B cell (primary cell): ENCODE measurements around the gene SAMD4A. TPM values are rescaled to one million over a fixed set of nuclear protein-coding genes. Genes with fewer than 3 reads are reported as not detected.

Experiments used
- ATAC-seq: fragments of 200-7000 bp; cut with Tn5 transposase; one replicate; pipeline ENCODE4 v1.10.0; 2021; ENCODE audit warnings: low read depth, mild to moderate bottlenecking, moderate number of reproducible peaks, moderate library complexity
- CTCF ChIA-PET: fragments of 350-600 bp; sonication (Branson Sonifier 250); formaldehyde crosslinking; loops from one replicate; lab custom pipeline; 2021; ENCODE audit warnings: antibody characterized with exemption, inconsistent platforms; lab: Charles Lee
- POLR2A ChIA-PET: fragments of 350-600 bp; sonication (Branson Sonifier 250); formaldehyde crosslinking; loops from one replicate; lab custom pipeline; 2021; ENCODE audit warnings: antibody characterized with exemption; lab: Charles Lee
- DNase-seq: peaks from one replicate; pipeline ENCODE4 v3.0.0; 2013
- H2AFZ ChIP-seq: 2 replicates; pipeline ENCODE4 v1.6.1; 2012; ENCODE audit warnings: mild to moderate bottlenecking, low read depth, low read length; ENCODE audit not compliant: insufficient read depth, poor library complexity, severe bottlenecking
- H3K27ac ChIP-seq, 2 donors: 1 replicate in 1 of 2; 2 replicates in 1 of 2; pipeline ENCODE4 v1.5.1; 2012 to 2013; ENCODE audit warnings: low read length in 2 of 2, mild to moderate bottlenecking in 2 of 2, moderate library complexity in 1 of 2
- H3K27me3 ChIP-seq, 4 experiments: fragments of 200-600 bp in 1 of 4; sonication (generic) in 1 of 4; replicated peaks in 1 of 4; 1 replicate in 2 of 4; 2 replicates in 2 of 4; pipeline versions ENCODE4 v1.6.1 to v1.7.0; 2013 to 2016; ENCODE audit warnings: low read length in 3 of 4, mild to moderate bottlenecking in 2 of 4, mixed read lengths in 1 of 4, moderate library complexity in 1 of 4; ENCODE audit not compliant: insufficient read depth in 4 of 4, control insufficient read depth in 3 of 4; ENCODE audit errors: control extremely low read depth in 1 of 4
- H3K36me3 ChIP-seq, 2 experiments: replicated peaks in 1 of 2; 1 replicate in 1 of 2; 2 replicates in 1 of 2; pipeline versions ENCODE4 v1.6.1 to v1.7.1; 2013; ENCODE audit warnings: low read length in 1 of 2; ENCODE audit not compliant: insufficient read depth in 2 of 2, control insufficient read depth in 1 of 2; ENCODE audit errors: control extremely low read depth in 1 of 2, extremely low read depth in 1 of 2
- H3K4me1 ChIP-seq, 2 donors: fragments of 200-600 bp in 1 of 2; sonication (generic) in 1 of 2; 1 replicate in 1 of 2; 2 replicates in 1 of 2; pipeline versions ENCODE4 v1.5.1 to v1.6.1; 2013 to 2017; ENCODE audit warnings: low read length in 2 of 2; ENCODE audit not compliant: control insufficient read depth in 2 of 2, insufficient read depth in 2 of 2
- H3K4me2 ChIP-seq: replicated peaks from 2 replicates; pipeline ENCODE3; 2012; ENCODE audit warnings: mild to moderate bottlenecking, low read depth, low read length; ENCODE audit not compliant: poor library complexity, severe bottlenecking
- H3K4me3 ChIP-seq, 5 experiments: fragments of 200-600 bp in 1 of 5; sonication (generic) in 1 of 5; 1 replicate in 3 of 5; 2 replicates in 2 of 5; pipeline versions ENCODE4 v1.5.1 to v1.7.0; 2011 to 2016; ENCODE audit warnings: low read length in 4 of 5, mild to moderate bottlenecking in 4 of 5, low read depth in 2 of 5, control low read depth in 1 of 5, moderate library complexity in 1 of 5; ENCODE audit not compliant: insufficient read depth in 1 of 5; ENCODE audit errors: control extremely low read depth in 1 of 5, extremely low read depth in 1 of 5
- H3K79me2 ChIP-seq: fragments of 200-600 bp; sonication (generic); one replicate; pipeline ENCODE4 v1.6.0; 2016; ENCODE audit warnings: low read length; ENCODE audit not compliant: control insufficient read depth, insufficient read depth
- H3K9ac ChIP-seq: fragments of 200-600 bp; sonication (generic); 2 replicates; pipeline ENCODE4 v1.6.1; 2017; ENCODE audit warnings: mild to moderate bottlenecking, low read length, moderate library complexity
- H3K9me3 ChIP-seq, 3 donors: one replicate each; pipeline versions ENCODE4 v1.6.1 to v1.7.1; 2013; ENCODE audit warnings: low read length in 2 of 3; ENCODE audit not compliant: control insufficient read depth in 2 of 3, insufficient read depth in 1 of 3; ENCODE audit errors: control extremely low read depth in 1 of 3
- H4K20me1 ChIP-seq: 2 replicates; pipeline ENCODE4 v1.6.0; 2012; ENCODE audit warnings: mild to moderate bottlenecking, low read length; ENCODE audit not compliant: insufficient read depth, control insufficient read depth, poor library complexity, severe bottlenecking
- H3K27ac Mint-ChIP-seq: one replicate; pipeline ENCODE4 v1.8.0; 2021; ENCODE audit warnings: mixed read lengths
- H3K27me3 Mint-ChIP-seq: one replicate; pipeline ENCODE4 v1.8.0; 2021; ENCODE audit warnings: mixed read lengths
- H3K4me1 Mint-ChIP-seq: one replicate; pipeline ENCODE4 v1.8.0; 2021; ENCODE audit warnings: mixed read lengths
- H3K4me3 Mint-ChIP-seq: one replicate; pipeline ENCODE4 v1.8.0; 2021; ENCODE audit warnings: mixed read lengths
- H3K9me3 Mint-ChIP-seq: one replicate; pipeline ENCODE4 v1.8.0; 2022; ENCODE audit warnings: mixed read lengths; ENCODE audit not compliant: insufficient read depth
- CTCF ChIP-seq: fragments of 200-600 bp; IDR thresholded peaks from one replicate; pipeline ENCODE4 v1.8.0; 2022; ENCODE audit warnings: antibody characterized with exemption, mild to moderate bottlenecking
- EZH2 ChIP-seq: IDR thresholded peaks from 2 replicates; pipeline ENCODE4 v1.6.1; 2012; ENCODE audit warnings: borderline replicate concordance, low read depth, mild to moderate bottlenecking, moderate library complexity, low read length; ENCODE audit not compliant: insufficient read depth, poor library complexity, severe bottlenecking
- WGBS: methylation state at CpG from one replicate; pipeline ENCODE4 v1.1.5; 2013; ENCODE audit warnings: missing lambda C conversion rate; ENCODE audit not compliant: insufficient coverage; 5-methylcytosine and 5-hydroxymethylcytosine counted together
- intact Hi-C: fragments of 100-400 bp; cut with micrococcal nuclease; formaldehyde crosslinking; loops from one replicate; pipeline ENCODE4 v1.10.0; 2022
- polyA plus RNA-seq: library from polyadenylated mRNA; depleted of rRNA; stranded (reverse); fragments of >200 nt; gene quantifications from 2 replicates; pipeline ENCODE4 v1.2.3, GENCODE V29; 2012
- total RNA-seq, 2 donors: library from RNA; stranded (reverse); fragments of 120-200 nt in 1 of 2; gene quantifications; 1 replicate in 1 of 2; 2 replicates in 1 of 2; pipeline versions ENCODE4 v1.2.3 to v1.2.4, GENCODE V29; 2013 to 2022

SAMD4A gene
- total and polyA plus RNA-seq, 2 donors (not counting 1 experiment from before 2014, with no cell fraction given), result 5.7 to 13.7 TPM

GRCh38 chr14:54708161-54708560, 141.2 kb downstream of the SAMD4A start:
- DNase-seq (no peak), ATAC-seq (no peak)
- POLR2A ChIA-PET, result no interaction called here
- CTCF ChIA-PET, result interaction anchor here (1.0 kb wide), 1 partner anchor 11 kb away, joined by 3 read pairs; no protein-coding TSS in a partner anchor
- peaks cover 40 to 59% of the 10 kb centered on the region in 2 donors for H3K4me1 ChIP-seq
- H3K4me3 ChIP-seq, result no peak overlapping the region
- TF ChIP-seq EZH2, result no peak
- TF ChIP-seq CTCF, result no peak
- H3K9ac ChIP-seq, result no peak overlapping the region
- H2AFZ ChIP-seq, result no peak overlapping the region
- no peak overlapping the region for H3K27ac Mint-ChIP-seq
- no peaks in the 10 kb centered on the region for H3K9me3 Mint-ChIP-seq
- no peaks in the 10 kb centered on the region for H3K9me3 ChIP-seq
- intact Hi-C loops, result no loop called here
- no peak overlapping the region for H3K4me3 Mint-ChIP-seq
- no peaks in the 10 kb centered on the region for H3K27me3 ChIP-seq
- WGBS, result 100% methylated on average over 2 of the region's 2 CpGs
- H3K36me3 ChIP-seq, result no peaks in the 10 kb centered on the region
- H3K4me2 ChIP-seq, result peak overlapping the region; percentile 59
- no peaks in the 10 kb centered on the region for H4K20me1 ChIP-seq
- no peaks in the 10 kb centered on the region for H3K27me3 Mint-ChIP-seq
- H3K79me2 ChIP-seq, result peaks cover 22% of the 10 kb centered on the region
- peaks cover 26% of the 10 kb centered on the region for H3K4me1 Mint-ChIP-seq
- H3K27ac ChIP-seq, result no peak overlapping the region

- Histone ChIP-seq H3K4me3 (no peak overlapping the region), H3K4me2 (peak overlapping the region; percentile 59), H3K27ac (peak overlapping the region in 1 of 2 donors; percentile 2), H3K79me2 (peaks cover 25% of the 10 kb centered on the region), H3K4me1 (peaks cover 43 to 64% of the 10 kb centered on the region in 2 donors), H3K9me3 (no peaks in the 10 kb centered on the region), H2AFZ (peak overlapping the region; percentile 10), H3K36me3 (no peaks in the 10 kb centered on the region), H3K9ac (no peak overlapping the region), H4K20me1 (no peaks in the 10 kb centered on the region), H3K27me3 (no peaks in the 10 kb centered on the region)
- WGBS, result no CpG with 5 or more reads among the region's 5 CpGs
- ChIA-PET CTCF (interaction anchor here (0.7 to 1.0 kb wide), 2 partner anchors 10 to 18 kb away, joined by 3 to 5 read pairs; no protein-coding TSS in a partner anchor), POLR2A (no interaction called here)
- TF ChIP-seq EZH2 (no peak), CTCF (no peak)
- H3K4me1 Mint-ChIP-seq, result peaks cover 29% of the 10 kb centered on the region
- H3K27me3 Mint-ChIP-seq, result no peaks in the 10 kb centered on the region
- no peak overlapping the region for H3K27ac Mint-ChIP-seq
- intact Hi-C loops, result no loop called here
- no peak for DNase-seq
- no peak for ATAC-seq
- no peaks in the 10 kb centered on the region for H3K9me3 Mint-ChIP-seq
- H3K4me3 Mint-ChIP-seq, result no peak overlapping the region
Measured at GRCh38 chr14:54708982-54709381, 142.1 kb downstream of the SAMD4A start.
